ENCODE results near the gene RRP1B. TPM values are rescaled to one million over a fixed set of nuclear protein-coding genes. Genes with fewer than 3 reads are reported as not detected.
"Not testable (repeated sequence)": the region's sequence is repeated elsewhere in the genome, so short reads cannot be mapped to it uniquely, and the experiment has no call there.

The RRP1B gene
- total RNA-seq, 1 donor from 2014 or later = 10.6 TPM

DNA sequence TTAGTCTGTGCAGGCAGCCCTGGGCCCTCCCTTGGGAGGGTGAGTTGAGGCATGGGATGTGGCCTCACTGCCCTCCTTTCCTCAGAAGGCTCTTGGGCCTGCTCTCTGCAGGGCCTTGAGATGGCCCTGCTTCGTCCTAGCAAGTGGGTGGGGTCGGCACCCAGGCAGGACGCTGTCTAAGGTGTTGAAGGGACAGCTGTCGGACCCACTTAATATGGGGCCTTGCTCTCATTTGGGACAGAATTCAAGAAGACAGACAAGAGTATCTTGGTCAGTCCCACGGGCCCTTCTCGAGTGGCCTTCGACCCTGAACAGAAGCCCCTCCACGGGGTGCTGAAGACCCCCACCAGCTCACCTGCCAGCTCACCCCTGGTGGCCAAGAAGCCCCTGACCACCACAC is 33.6 kb downstream of the RRP1B start:
- Histone ChIP-seq H3K4me3 (no peak overlapping the region), H3K9me3 (no peaks in the 10 kb centered on the region), H3K27me3 (no peaks in the 10 kb centered on the region), H3K4me1 (no peaks in the 10 kb centered on the region), H3K36me3 (peaks cover 49 to 80% of the 10 kb centered on the region in 2 donors), H3K27ac (no peak overlapping the region)
- intact Hi-C loops (cut with DNase I) = no loop called here
- TF ChIP-seq, protein P1, sequence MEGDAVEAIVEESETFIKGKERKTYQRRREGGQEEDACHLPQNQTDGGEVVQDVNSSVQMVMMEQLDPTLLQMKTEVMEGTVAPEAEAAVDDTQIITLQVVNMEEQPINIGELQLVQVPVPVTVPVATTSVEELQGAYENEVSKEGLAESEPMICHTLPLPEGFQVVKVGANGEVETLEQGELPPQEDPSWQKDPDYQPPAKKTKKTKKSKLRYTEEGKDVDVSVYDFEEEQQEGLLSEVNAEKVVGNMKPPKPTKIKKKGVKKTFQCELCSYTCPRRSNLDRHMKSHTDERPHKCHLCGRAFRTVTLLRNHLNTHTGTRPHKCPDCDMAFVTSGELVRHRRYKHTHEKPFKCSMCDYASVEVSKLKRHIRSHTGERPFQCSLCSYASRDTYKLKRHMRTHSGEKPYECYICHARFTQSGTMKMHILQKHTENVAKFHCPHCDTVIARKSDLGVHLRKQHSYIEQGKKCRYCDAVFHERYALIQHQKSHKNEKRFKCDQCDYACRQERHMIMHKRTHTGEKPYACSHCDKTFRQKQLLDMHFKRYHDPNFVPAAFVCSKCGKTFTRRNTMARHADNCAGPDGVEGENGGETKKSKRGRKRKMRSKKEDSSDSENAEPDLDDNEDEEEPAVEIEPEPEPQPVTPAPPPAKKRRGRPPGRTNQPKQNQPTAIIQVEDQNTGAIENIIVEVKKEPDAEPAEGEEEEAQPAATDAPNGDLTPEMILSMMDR (IDR thresholded peaks at IDR 0.05) = no peak
- DNase-seq (ENCODE audit: low spot score in 2 of 2) = no peak

DNA sequence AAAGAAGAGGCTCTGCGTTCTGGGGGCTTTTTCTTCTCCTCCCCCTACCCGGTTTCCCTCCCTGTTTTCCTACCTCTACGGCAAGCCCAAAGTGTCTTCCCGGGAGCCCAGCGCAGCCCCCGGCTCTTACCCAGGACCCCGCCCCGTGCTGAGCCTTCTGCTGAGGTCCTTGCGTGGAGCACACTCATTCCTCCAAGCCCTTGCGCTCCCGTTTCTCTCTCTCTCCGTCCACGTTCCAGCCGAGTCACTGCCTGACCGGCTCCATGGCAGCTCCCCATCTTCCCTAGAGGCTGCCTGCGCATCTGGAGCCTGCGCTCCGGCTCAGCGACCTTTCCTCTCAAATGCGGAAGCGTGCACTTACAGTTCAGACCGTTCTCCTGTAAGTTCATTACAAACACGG is 34.6 kb downstream of the RRP1B start:
- H3K4me1 ChIP-seq = no peaks in the 10 kb centered on the region
- H3K27ac ChIP-seq = no peak overlapping the region
- DNase-seq (ENCODE audit: low spot score in 2 of 2) = no peak
- TF ChIP-seq, protein P1 (IDR thresholded peaks at IDR 0.05) = no peak
- no peaks in the 10 kb centered on the region for H3K9me3 ChIP-seq
- H3K27me3 ChIP-seq = no peaks in the 10 kb centered on the region
- no peak overlapping the region for H3K4me3 ChIP-seq
- intact Hi-C loops (cut with DNase I) = no loop called here
- H3K36me3 ChIP-seq = peaks cover 39 to 69% of the 10 kb centered on the region in 2 donors

DNA sequence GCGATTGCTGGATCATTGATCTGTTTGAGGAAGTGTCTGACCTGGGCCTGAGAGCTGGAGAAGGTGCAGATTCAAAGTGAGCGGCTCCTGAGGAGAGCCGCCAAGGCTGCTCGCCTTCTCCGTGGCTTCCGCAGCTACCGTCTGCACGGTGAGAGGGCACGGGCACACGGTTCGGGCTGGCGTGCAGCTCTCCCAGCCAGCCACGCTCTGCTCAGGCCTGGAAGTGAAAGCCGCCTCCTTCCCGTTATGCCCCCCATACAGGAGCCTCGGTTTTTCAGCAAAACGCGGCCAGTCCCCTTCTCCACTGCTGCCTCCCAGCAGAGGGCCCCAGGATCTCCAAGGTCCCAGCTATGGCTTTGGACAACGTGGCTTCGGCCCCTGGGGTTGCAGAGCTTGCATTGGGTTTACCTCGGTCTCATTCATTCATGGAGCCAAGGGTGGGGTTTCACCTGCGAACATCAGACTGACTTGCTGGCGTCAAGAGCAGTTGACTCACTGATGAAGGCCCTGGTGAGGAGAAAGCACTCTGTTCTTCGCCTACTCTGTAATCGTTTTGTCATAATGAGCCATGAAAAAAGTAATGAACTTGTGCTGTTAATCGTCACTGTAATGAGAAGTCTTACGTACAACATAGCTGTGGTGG is 35.2 kb downstream of the RRP1B start:
- no peak overlapping the region for H3K4me3 ChIP-seq
- TF ChIP-seq, protein P1 (IDR thresholded peaks at IDR 0.05) = no peak
- intact Hi-C loops (cut with DNase I) = no loop called here
- no peaks in the 10 kb centered on the region for H3K4me1 ChIP-seq
- H3K36me3 ChIP-seq = peaks cover 34 to 64% of the 10 kb centered on the region in 2 donors
- no peak for DNase-seq (ENCODE audit: low spot score in 2 of 2)
- no peaks in the 10 kb centered on the region for H3K9me3 ChIP-seq
- no peak overlapping the region for H3K27ac ChIP-seq
- H3K27me3 ChIP-seq = no peaks in the 10 kb centered on the region

DNA sequence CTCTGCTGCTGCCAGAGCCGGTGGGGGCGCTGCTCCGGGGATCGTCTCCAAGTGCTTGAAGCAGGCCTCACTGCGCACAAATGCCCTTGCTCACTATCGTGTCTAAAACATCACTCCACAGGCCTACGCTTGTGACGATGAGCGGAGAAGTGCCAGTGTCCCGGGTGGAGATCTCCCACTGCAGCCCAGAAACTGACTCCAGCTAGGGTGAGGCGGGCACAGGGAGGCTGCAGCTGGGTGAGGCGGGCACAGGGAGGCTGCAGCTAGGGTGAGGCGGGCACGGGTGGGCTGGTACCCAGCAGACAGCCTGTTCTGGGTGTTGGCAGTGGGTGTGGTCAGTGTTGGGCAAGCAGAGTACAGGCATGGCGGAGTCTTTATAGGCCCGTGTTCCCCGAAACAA is 36.9 kb downstream of the RRP1B start:
- Histone ChIP-seq H3K36me3 (peaks cover 19 to 47% of the 10 kb centered on the region in 2 donors), H3K9me3 (no peaks in the 10 kb centered on the region), H3K27me3 (no peaks in the 10 kb centered on the region), H3K4me3 (no peak overlapping the region), H3K27ac (no peak overlapping the region), H3K4me1 (peaks cover 3% of the 10 kb centered on the region in 2 donors)
- TF ChIP-seq, protein P1 (IDR thresholded peaks at IDR 0.05) = no peak
- no peak for DNase-seq (ENCODE audit: low spot score in 2 of 2)
- intact Hi-C loops (cut with DNase I) = no loop called here

DNA sequence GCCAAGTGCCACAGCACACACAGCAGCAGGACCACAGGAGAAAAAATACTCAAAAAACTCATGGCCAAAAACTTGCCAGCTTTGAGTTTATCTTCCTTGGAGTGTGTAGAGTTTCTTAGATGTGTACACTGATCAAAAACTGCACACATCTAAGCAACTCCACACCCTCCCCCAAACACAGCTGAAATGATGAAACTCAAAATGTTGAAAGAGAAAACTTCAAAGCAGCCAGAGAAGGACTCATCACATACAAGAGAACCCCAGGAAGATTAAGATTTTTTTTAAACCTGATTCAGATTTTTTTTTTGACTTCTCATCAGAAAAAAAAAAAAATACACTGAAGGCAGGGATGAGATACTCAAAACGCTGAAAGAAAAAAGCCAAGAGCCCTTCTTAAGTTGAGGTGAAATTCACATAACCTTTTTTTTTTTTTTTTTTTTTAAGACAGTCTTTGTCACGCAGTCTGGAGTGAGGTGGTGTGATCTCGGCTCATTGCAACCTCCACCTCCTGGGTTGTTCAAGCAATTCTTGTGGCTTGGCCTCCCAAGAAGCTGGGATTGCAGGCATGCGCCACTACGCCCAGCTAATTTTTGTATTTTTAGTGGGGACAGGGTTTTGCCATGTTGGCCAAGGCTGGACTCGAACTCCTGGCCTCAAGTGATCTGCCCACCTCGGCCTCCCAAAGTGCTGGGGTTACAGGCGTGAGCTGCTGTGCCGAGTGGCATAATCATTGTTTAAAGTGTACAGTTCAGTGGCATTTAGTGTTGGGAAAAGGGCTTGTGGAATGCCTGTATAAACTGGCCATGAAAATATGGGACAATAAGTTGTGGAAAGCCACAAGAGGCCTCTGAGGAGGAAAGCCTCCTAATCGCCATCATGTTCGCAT is 38.6 kb downstream of the RRP1B start:
- TF ChIP-seq, protein P1 (IDR thresholded peaks at IDR 0.05) = no peak
- Histone ChIP-seq H3K9me3 (no peaks in the 10 kb centered on the region), H3K4me3 (no peak overlapping the region), H3K27me3 (no peaks in the 10 kb centered on the region), H3K4me1 (peaks cover 9 to 13% of the 10 kb centered on the region in 2 donors), H3K27ac (no peak overlapping the region), H3K36me3 (peaks cover 4 to 35% of the 10 kb centered on the region in 2 donors)
- DNase-seq (ENCODE audit: low spot score in 2 of 2) = no peak
- intact Hi-C loops (cut with DNase I) = no loop called here

DNA sequence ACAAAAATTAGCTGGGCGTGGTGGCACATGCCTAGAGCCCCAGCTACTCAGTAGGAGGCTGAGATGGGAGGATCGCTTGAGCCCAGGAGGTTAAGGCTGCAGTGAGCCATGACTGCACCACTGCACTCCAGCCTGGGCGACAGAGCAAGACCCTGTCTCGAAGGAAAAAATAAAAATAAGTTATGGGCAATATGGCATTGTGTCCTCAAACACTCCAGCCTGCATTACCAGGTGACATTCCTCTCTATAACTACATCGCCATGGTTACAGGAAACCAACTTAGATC is 40.1 kb downstream of the RRP1B start:
- peaks cover 20 to 21% of the 10 kb centered on the region in 2 donors for H3K4me1 ChIP-seq
- H3K27me3 ChIP-seq; H3K9me3 ChIP-seq; H3K4me3 ChIP-seq; DNase-seq (ENCODE audit: low spot score in 2 of 2); intact Hi-C loops (cut with DNase I): not testable (repeated sequence)
- peaks cover 0 to 26% of the 10 kb centered on the region in 2 donors for H3K36me3 ChIP-seq
- H3K27ac ChIP-seq = peak overlapping the region; percentile 63 to 77

Measured in ascending aorta (tissue), 2 donors.